HCT116 (cell line): ENCODE results near the gene ADAMTS3. TPM values are rescaled to one million over a fixed set of nuclear protein-coding genes. Genes with fewer than 3 reads are reported as not detected.
"Not testable (repeated sequence)": the region's sequence is repeated elsewhere in the genome, so short reads cannot be mapped to it uniquely, and the experiment has no call there.

ENCODE experiments used
- ATAC-seq: fragments of 200-7000 bp; cut with Tn5 transposase; 2 replicates; pipeline ENCODE4 v1.9.1; 2020; ENCODE audit warnings: mild to moderate bottlenecking, moderate library complexity
- BruUV-seq: library from RNA; stranded (reverse); fragments of 400-500 nt; replicated peaks from 2 replicates; lab custom pipeline; 2021; lab: Mats Ljungman, UMichigan
- CTCF ChIA-PET: fragments of 300-600 bp; sonication (Branson Sonifier 250); formaldehyde crosslinking; loops from one replicate; lab custom pipeline; 2021; ENCODE audit warnings: antibody characterized with exemption; lab: Charles Lee
- POLR2A ChIA-PET: fragments of 300-600, 350-600 bp; sonication (Branson Sonifier 250); formaldehyde crosslinking; loops from one replicate; lab custom pipeline; 2021; ENCODE audit warnings: antibody characterized with exemption; lab: Charles Lee
- RAD21 ChIA-PET, 2 experiments: fragments of 300-600 bp; sonication (Branson Sonifier 250); formaldehyde crosslinking; loops; one replicate each; lab custom pipeline; 2023; ENCODE audit warnings: low total read pairs in 2 of 2; ENCODE audit not compliant: uncharacterized antibody in 2 of 2, unreplicated experiment in 2 of 2, low non-redundant PET in 1 of 2; lab: Charles Lee
- DNase-seq: peaks from one replicate; pipeline ENCODE4 v3.0.0-alpha.2; 2010; ENCODE audit warnings: low read depth, low spot score
- H2AFZ ChIP-seq: fragments of 200-600 bp; shearing (Covaris generic), sonication (generic); 2 replicates; pipeline ENCODE4 v1.6.1; 2017; ENCODE audit warnings: low read depth, mixed run types, mixed read lengths, antibody characterized with exemption, low read length; ENCODE audit not compliant: poor library complexity, severe bottlenecking
- H3K27ac ChIP-seq: 2 replicates; pipeline ENCODE4 v1.5.1; 2012; ENCODE audit warnings: low read depth, low read length
- H3K27me3 ChIP-seq: fragments of 200-600 bp; sonication (generic); 2 replicates; pipeline ENCODE4 v1.6.1; 2016; ENCODE audit warnings: mixed run types, low read length, mixed read lengths; ENCODE audit not compliant: insufficient read depth
- H3K36me3 ChIP-seq, 2 experiments: fragments of 200-500 bp in 1 of 2; fragments of 200-600 bp in 1 of 2; sonication (Bioruptor generic) in 1 of 2; sonication (generic) in 1 of 2; 2 replicates each; pipeline versions ENCODE4 v1.5.1 to v1.6.1; 2014 to 2016; ENCODE audit warnings: low read length in 2 of 2, inconsistent platforms in 1 of 2, mixed read lengths in 1 of 2, mixed run types in 1 of 2; ENCODE audit not compliant: insufficient read depth in 2 of 2, control insufficient read depth in 1 of 2
- H3K4me1 ChIP-seq, 2 experiments: fragments of 200-600 bp in 1 of 2; sonication (generic) in 1 of 2; 2 replicates each; pipeline versions ENCODE4 v1.5.1 to v1.6.1; 2012 to 2017; ENCODE audit warnings: low read length in 2 of 2, inconsistent platforms in 1 of 2, mild to moderate bottlenecking in 1 of 2, mixed read lengths in 1 of 2, mixed run types in 1 of 2, moderate library complexity in 1 of 2; ENCODE audit not compliant: insufficient read depth in 2 of 2, control insufficient read depth in 1 of 2
- H3K4me2 ChIP-seq: fragments of 200-600 bp; sonication (generic); 2 replicates; pipeline ENCODE4 v1.6.1; 2017; ENCODE audit warnings: mixed run types, low read length, mixed read lengths
- H3K4me3 ChIP-seq, 2 experiments: fragments of 200-600 bp in 1 of 2; sonication (generic) in 1 of 2; replicated peaks in 1 of 2; 2 replicates each; pipeline ENCODE4 v1.5.1; 2011 to 2016; ENCODE audit warnings: low read length in 2 of 2, control low read depth in 1 of 2, low read depth in 1 of 2, mild to moderate bottlenecking in 1 of 2, mixed read lengths in 1 of 2, mixed run types in 1 of 2
- H3K79me2 ChIP-seq: fragments of 200-600 bp; sonication (generic); 2 replicates; pipeline ENCODE4 v1.6.1; 2017; ENCODE audit warnings: mild to moderate bottlenecking, mixed run types, low read length, moderate library complexity, mixed read lengths; ENCODE audit not compliant: insufficient read depth
- H3K9ac ChIP-seq: fragments of 200-600 bp; sonication (generic); 2 replicates; pipeline ENCODE4 v1.6.1; 2016; ENCODE audit warnings: low read length, mixed read lengths
- H3K9me2 ChIP-seq: fragments of 200-600 bp; sonication (generic), shearing (Covaris generic); 2 replicates; pipeline ENCODE4 v1.6.1; 2017; ENCODE audit warnings: mixed run types, mild to moderate bottlenecking, moderate library complexity; ENCODE audit not compliant: insufficient read depth
- H3K9me3 ChIP-seq, 2 experiments: fragments of 200-500 bp in 1 of 2; fragments of 200-600 bp in 1 of 2; sonication (Bioruptor generic) in 1 of 2; sonication (generic) in 1 of 2; 2 replicates each; pipeline ENCODE4 v1.6.1; 2014 to 2017; ENCODE audit warnings: low read length in 2 of 2, mixed read lengths in 2 of 2, inconsistent platforms in 1 of 2, low read depth in 1 of 2, mild to moderate bottlenecking in 1 of 2, mixed run types in 1 of 2, moderate library complexity in 1 of 2; ENCODE audit not compliant: control insufficient read depth in 1 of 2, insufficient read depth in 1 of 2
- H4K20me1 ChIP-seq: fragments of 200-600 bp; sonication (generic), shearing (Covaris generic); 2 replicates; pipeline ENCODE4 v1.6.1; 2017; ENCODE audit warnings: mixed run types, mild to moderate bottlenecking, moderate library complexity; ENCODE audit not compliant: insufficient read depth
- CBX3 ChIP-seq: IDR thresholded peaks from 2 replicates; pipeline ENCODE4 v1.6.1; 2012; ENCODE audit warnings: low read depth
- CEBPB ChIP-seq: IDR thresholded peaks from 2 replicates; pipeline ENCODE4 v1.6.1; 2012; ENCODE audit warnings: low read depth
- EGR1 ChIP-seq: IDR thresholded peaks from 2 replicates; pipeline ENCODE4 v1.6.1; 2012; ENCODE audit warnings: low read depth
- EZH2 ChIP-seq: fragments of 200-600 bp; sonication (generic); IDR thresholded peaks from 2 replicates; pipeline ENCODE4 v1.6.1; 2017; ENCODE audit warnings: antibody characterized with exemption, mixed run types
- FOSL1 ChIP-seq: IDR thresholded peaks from 2 replicates; pipeline ENCODE4 v1.6.1; 2012; ENCODE audit warnings: low read depth
- POLR2A ChIP-seq: IDR thresholded peaks from 2 replicates; pipeline ENCODE4 v1.7.0; 2011; ENCODE audit warnings: borderline replicate concordance; ENCODE audit not compliant: insufficient read depth, insufficient read length; ENCODE audit errors: extremely low read depth
- POLR2AphosphoS5 ChIP-seq: IDR thresholded peaks from 2 replicates; pipeline ENCODE4 v1.6.1; 2011; ENCODE audit warnings: mild to moderate bottlenecking, low read depth, low read length, moderate library complexity
- RAD21 ChIP-seq: IDR thresholded peaks from 2 replicates; pipeline ENCODE4 v1.6.1; 2012; ENCODE audit warnings: low read depth, mild to moderate bottlenecking
- SIN3A ChIP-seq: IDR thresholded peaks from 2 replicates; pipeline ENCODE4 v1.6.1; 2012; ENCODE audit warnings: low read depth
- SP1 ChIP-seq: IDR thresholded peaks from 2 replicates; pipeline ENCODE4 v1.6.1; 2012; ENCODE audit warnings: low read depth
- SRF ChIP-seq: IDR thresholded peaks from 2 replicates; pipeline ENCODE4 v1.6.1; 2012; ENCODE audit warnings: low read depth
- TCF7L2 ChIP-seq: IDR thresholded peaks from 2 replicates; pipeline ENCODE4 v1.7.0; 2011; ENCODE audit warnings: borderline replicate concordance, inconsistent platforms; ENCODE audit not compliant: insufficient read depth, insufficient read length; ENCODE audit errors: extremely low read depth
- ZFX ChIP-seq: fragments of 450-650 bp; IDR thresholded peaks from 2 replicates; pipeline ENCODE4 v1.6.1; 2017
- intact Hi-C: fragments of 100-400 bp; cut with micrococcal nuclease; formaldehyde crosslinking; loops from 2 replicates; pipeline ENCODE4 v1.10.0; 2022
- total RNA-seq: library from RNA; stranded (reverse); gene quantifications from one replicate; pipeline ENCODE4 v1.2.1, GENCODE V29; 2021; ENCODE audit not compliant: unreplicated experiment
- TF ChIP-seq, protein P1 (sequence below): IDR thresholded peaks from 2 replicates; pipeline ENCODE4 v1.6.1; 2012; ENCODE audit warnings: low read depth
- TF ChIP-seq, protein P2 (sequence below): IDR thresholded peaks from 2 replicates; pipeline ENCODE4 v1.6.1; 2011; ENCODE audit warnings: mild to moderate bottlenecking, low read length, moderate library complexity; ENCODE audit not compliant: insufficient replicate concordance; ENCODE audit errors: extremely low read depth
- TF ChIP-seq, protein P3 (sequence below): IDR thresholded peaks from 2 replicates; pipeline ENCODE4 v1.6.1; 2012

ADAMTS3 gene
- total RNA-seq, 1 experiment from 2014 or later, result not detected

DNA sequence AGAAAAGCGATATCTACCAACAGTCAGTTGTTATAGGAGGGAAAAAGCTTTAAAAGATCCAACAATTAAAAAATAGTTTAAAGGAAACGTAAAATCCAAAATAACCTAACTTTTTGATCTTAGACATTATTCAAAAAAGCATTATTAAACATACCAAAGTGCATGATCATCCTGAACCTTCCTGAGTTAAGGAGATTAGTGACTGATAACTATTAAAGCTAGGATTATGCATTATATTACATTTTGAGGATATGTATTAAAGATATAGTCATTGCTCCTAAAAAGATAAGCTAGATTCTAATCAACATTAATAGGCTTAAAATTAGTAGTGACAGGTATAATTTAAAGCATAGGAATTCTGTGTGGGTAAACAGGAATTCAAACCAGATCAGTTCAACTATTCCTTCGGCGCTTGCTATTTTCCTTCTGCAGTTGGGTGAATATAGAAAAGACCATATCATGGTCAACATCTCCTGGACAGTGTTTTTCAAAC lies 139.6 kb downstream of the ADAMTS3 start (continued):
- TF ChIP-seq POLR2AphosphoS5, result no peak
- no peak for TF ChIP-seq CBX3

DNA sequence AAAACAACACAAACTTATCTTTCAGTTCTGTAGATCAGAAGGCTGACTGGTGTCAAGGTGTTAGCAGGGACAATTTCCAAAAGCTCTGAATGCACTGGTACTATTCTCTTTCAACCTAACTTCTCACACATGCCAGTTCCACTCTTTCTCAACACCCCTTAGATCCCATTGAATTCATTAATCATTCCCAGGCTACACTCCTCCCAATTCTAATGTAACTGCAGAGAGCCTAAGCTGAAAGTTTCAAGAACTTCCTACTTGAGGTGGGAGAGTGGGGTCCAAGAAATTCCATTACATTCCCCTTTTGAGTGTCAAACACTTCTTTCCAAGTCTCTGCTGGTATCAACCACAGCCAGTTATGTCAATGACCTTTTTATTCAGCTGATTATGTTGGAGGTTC lies 142.0 kb downstream of the ADAMTS3 start:
- H3K4me3 ChIP-seq, result no peak overlapping the region
- H2AFZ ChIP-seq, result no peak overlapping the region
- DNase-seq, result no peak
- no peaks in the 10 kb centered on the region for H3K79me2 ChIP-seq
- TF ChIP-seq FOSL1 (no peak), SRF (no peak), RAD21 (no peak), POLR2AphosphoS5 (no peak), SP1 (no peak), TCF7L2 (no peak), ZFX (no peak), CEBPB (no peak), SIN3A (no peak), POLR2A (no peak), EGR1 (no peak), EZH2 (no peak)
- TF ChIP-seq, protein P1, sequence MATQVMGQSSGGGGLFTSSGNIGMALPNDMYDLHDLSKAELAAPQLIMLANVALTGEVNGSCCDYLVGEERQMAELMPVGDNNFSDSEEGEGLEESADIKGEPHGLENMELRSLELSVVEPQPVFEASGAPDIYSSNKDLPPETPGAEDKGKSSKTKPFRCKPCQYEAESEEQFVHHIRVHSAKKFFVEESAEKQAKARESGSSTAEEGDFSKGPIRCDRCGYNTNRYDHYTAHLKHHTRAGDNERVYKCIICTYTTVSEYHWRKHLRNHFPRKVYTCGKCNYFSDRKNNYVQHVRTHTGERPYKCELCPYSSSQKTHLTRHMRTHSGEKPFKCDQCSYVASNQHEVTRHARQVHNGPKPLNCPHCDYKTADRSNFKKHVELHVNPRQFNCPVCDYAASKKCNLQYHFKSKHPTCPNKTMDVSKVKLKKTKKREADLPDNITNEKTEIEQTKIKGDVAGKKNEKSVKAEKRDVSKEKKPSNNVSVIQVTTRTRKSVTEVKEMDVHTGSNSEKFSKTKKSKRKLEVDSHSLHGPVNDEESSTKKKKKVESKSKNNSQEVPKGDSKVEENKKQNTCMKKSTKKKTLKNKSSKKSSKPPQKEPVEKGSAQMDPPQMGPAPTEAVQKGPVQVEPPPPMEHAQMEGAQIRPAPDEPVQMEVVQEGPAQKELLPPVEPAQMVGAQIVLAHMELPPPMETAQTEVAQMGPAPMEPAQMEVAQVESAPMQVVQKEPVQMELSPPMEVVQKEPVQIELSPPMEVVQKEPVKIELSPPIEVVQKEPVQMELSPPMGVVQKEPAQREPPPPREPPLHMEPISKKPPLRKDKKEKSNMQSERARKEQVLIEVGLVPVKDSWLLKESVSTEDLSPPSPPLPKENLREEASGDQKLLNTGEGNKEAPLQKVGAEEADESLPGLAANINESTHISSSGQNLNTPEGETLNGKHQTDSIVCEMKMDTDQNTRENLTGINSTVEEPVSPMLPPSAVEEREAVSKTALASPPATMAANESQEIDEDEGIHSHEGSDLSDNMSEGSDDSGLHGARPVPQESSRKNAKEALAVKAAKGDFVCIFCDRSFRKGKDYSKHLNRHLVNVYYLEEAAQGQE, result no peak
- TF ChIP-seq, protein P2, sequence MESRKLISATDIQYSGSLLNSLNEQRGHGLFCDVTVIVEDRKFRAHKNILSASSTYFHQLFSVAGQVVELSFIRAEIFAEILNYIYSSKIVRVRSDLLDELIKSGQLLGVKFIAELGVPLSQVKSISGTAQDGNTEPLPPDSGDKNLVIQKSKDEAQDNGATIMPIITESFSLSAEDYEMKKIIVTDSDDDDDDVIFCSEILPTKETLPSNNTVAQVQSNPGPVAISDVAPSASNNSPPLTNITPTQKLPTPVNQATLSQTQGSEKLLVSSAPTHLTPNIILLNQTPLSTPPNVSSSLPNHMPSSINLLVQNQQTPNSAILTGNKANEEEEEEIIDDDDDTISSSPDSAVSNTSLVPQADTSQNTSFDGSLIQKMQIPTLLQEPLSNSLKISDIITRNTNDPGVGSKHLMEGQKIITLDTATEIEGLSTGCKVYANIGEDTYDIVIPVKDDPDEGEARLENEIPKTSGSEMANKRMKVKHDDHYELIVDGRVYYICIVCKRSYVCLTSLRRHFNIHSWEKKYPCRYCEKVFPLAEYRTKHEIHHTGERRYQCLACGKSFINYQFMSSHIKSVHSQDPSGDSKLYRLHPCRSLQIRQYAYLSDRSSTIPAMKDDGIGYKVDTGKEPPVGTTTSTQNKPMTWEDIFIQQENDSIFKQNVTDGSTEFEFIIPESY, result no peak
- TF ChIP-seq, protein P3, sequence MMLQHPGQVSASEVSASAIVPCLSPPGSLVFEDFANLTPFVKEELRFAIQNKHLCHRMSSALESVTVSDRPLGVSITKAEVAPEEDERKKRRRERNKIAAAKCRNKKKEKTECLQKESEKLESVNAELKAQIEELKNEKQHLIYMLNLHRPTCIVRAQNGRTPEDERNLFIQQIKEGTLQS, result no peak
- H3K9me3 ChIP-seq, result no peaks in the 10 kb centered on the region; a peak in 2 of 4 replicates
- intact Hi-C loops, result no loop called here
- ATAC-seq, result no peak
- H4K20me1 ChIP-seq, result no peaks in the 10 kb centered on the region
- H3K9me2 ChIP-seq, result no peaks in the 10 kb centered on the region
- CTCF ChIA-PET, result no interaction called here
- no peak overlapping the region for H3K4me2 ChIP-seq
- POLR2A ChIA-PET, result no interaction called here
- no TSS peak for BruUV-seq
- no peaks in the 10 kb centered on the region for H3K4me1 ChIP-seq
- no peak overlapping the region for H3K27ac ChIP-seq
- RAD21 ChIA-PET, result no interaction called here
- no peaks in the 10 kb centered on the region for H3K36me3 ChIP-seq
- no peaks in the 10 kb centered on the region for H3K27me3 ChIP-seq
- no peak overlapping the region for H3K9ac ChIP-seq

DNA sequence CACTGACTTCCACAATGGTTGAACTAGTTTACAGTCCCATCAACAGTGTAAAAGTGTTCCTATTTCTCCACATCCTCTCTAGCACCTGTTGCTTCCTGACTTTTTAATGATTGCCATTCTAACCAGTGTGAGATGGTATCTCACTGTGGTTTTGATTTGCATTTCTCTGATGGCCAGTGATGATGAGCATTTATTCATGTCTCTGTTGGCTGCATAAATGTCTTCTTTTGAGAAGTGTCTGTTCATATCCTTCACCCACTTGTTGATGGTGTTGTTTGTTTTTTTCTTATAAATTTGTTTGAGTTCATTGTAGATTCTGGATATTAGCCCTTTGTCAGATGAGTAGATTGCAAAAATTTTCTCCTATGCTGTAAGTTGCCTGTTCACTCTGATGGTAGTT lies 143.1 kb downstream of the ADAMTS3 start:
- CTCF ChIA-PET, H3K9me3 ChIP-seq, H3K4me3 ChIP-seq, H3K4me2 ChIP-seq, H3K27ac ChIP-seq, DNase-seq, H4K20me1 ChIP-seq, H3K9ac ChIP-seq, H3K36me3 ChIP-seq, BruUV-seq, H2AFZ ChIP-seq, H3K4me1 ChIP-seq, RAD21 ChIA-PET, H3K27me3 ChIP-seq, POLR2A ChIA-PET, ATAC-seq, H3K79me2 ChIP-seq, H3K9me2 ChIP-seq, intact Hi-C loops: not testable (repeated sequence)
